ENCODE results near the gene CCIN.
"Not testable (repeated sequence)": the region's sequence is repeated elsewhere in the genome, so short reads cannot be mapped to it uniquely, and the experiment has no call there.

Gene CCIN

GRCh38 chr9:36160126-36160525 lies 9.1 kb upstream of the CCIN start:
- DNase-seq (ENCODE audit: low read depth): not testable (repeated sequence)

GRCh38 chr9:36161187-36161586 lies 8.0 kb upstream of the CCIN start:
- DNase-seq (ENCODE audit: low read depth): no peak

GRCh38 chr9:36162211-36162738 lies 6.9 kb upstream of the CCIN start:
- DNase-seq (ENCODE audit: low read depth): no peak

- DNase-seq (ENCODE audit: low read depth): no peak
Measured at GRCh38 chr9:36163049-36163785, 6.0 kb upstream of the CCIN start.

- no peak for DNase-seq (ENCODE audit: low read depth)
Measured at GRCh38 chr9:36163786-36164170, 5.4 kb upstream of the CCIN start.

- no peak for DNase-seq (ENCODE audit: low read depth)
Measured at GRCh38 chr9:36164372-36164771, 4.8 kb upstream of the CCIN start.

GRCh38 chr9:36164989-36165388 lies 4.2 kb upstream of the CCIN start:
- DNase-seq (ENCODE audit: low read depth): no peak

GRCh38 chr9:36165826-36166167 lies 3.4 kb upstream of the CCIN start:
- no peak for DNase-seq (ENCODE audit: low read depth)

GRCh38 chr9:36166168-36166927 lies 2.8 kb upstream of the CCIN start:
- DNase-seq (ENCODE audit: low read depth): peak; percentile 75

GRCh38 chr9:36169708-36170107 lies 520 bp downstream of the CCIN start:
- DNase-seq (ENCODE audit: low read depth): no peak

GRCh38 chr9:36170531-36170930 lies 1.3 kb downstream of the CCIN start:
- no peak for DNase-seq (ENCODE audit: low read depth)

GRCh38 chr9:36173861-36174260 lies 4.7 kb downstream of the CCIN start:
- no peak for DNase-seq (ENCODE audit: low read depth)

GRCh38 chr9:36174271-36174670 lies 5.1 kb downstream of the CCIN start:
- DNase-seq (ENCODE audit: low read depth): no peak

- DNase-seq (ENCODE audit: low read depth): no peak
Measured at GRCh38 chr9:36174731-36175130, 5.5 kb downstream of the CCIN start.

- not testable (repeated sequence) for DNase-seq (ENCODE audit: low read depth)
Measured at GRCh38 chr9:36175209-36175608, 6.0 kb downstream of the CCIN start.

GRCh38 chr9:36176496-36176895 lies 7.3 kb downstream of the CCIN start:
- not testable (repeated sequence) for DNase-seq (ENCODE audit: low read depth)

- DNase-seq (ENCODE audit: low read depth): no peak
Measured at GRCh38 chr9:36177571-36177970, 8.4 kb downstream of the CCIN start.

GRCh38 chr9:36180243-36180642 lies 11.1 kb downstream of the CCIN start:
- DNase-seq (ENCODE audit: low read depth): not testable (repeated sequence)

GRCh38 chr9:36187414-36187813 lies 18.2 kb downstream of the CCIN start:
- no peak for DNase-seq (ENCODE audit: low read depth)

- DNase-seq (ENCODE audit: low read depth): no peak
Measured at GRCh38 chr9:36188212-36188611, 19.0 kb downstream of the CCIN start.

- no peak for DNase-seq (ENCODE audit: low read depth)
Measured at GRCh38 chr9:36189976-36190375, 20.8 kb downstream of the CCIN start.

- peak; percentile 91 for DNase-seq (ENCODE audit: low read depth)
Measured at GRCh38 chr9:36190388-36191289, 21.5 kb downstream of the CCIN start, which contains the start of gene CLTA. Gene CLTA (plus strand): TSS chr9:36190921. CDS start chr9:36191057, 136 bp downstream.
